ENCODE results near the gene CSTB. TPM values are rescaled to one million over a fixed set of nuclear protein-coding genes. Genes with fewer than 3 reads are reported as not detected.

The CSTB gene
- total and polyA plus RNA-seq, 12 donors: 33.0 to 61.2 (median 40.5) TPM

DNA sequence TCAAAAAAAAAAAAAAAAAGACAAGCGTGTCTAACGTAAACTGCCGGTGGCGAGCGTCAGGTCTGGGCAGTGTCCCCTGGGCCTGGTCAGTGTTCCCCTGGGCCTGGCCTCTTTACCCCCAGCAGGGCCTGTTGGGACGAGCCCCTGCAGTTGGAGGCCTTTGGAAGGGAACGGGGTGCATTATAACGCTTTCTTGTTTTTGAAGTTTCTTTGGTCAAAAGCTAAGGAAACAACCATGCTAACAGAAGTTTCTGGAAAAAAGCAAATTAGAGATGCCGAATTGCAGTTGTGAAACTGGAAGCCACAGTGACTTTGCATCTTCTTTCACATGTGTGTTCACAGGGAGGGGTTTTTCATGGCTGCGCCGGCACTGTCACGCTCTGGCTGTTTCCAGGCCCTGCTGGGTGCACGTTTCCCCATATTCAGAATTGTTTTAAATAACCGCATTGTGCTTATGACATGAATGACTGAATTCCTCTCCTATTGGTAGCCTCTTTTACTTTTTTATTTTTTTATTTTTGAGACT lies 29.2 kb upstream of the CSTB start:
- 90 to 91% methylated on average over 14 of the region's 14 CpGs for WGBS, 2 donors
- intact Hi-C loops (cut with DNase I): loop anchor here in 2 of 10 donors (5.0 to 10.0 kb wide), 2 partner anchors 61 to 152 kb away; no protein-coding TSS in a partner anchor
- Histone ChIP-seq H3K4me1 (peaks cover 0 to 19% (median 0%) of the 10 kb centered on the region in 9 donors), H3K4me3 (no peak overlapping the region), H3K9me3 (no peaks in the 10 kb centered on the region), H3K27me3 (no peaks in the 10 kb centered on the region), H3K36me3 (peaks cover 0 to 44% (median 32%) of the 10 kb centered on the region in 9 donors), H3K27ac (peak overlapping the region in 1 of 10 donors; percentile 66)
- DNase-seq (no peak), ATAC-seq (no peak)
- TF ChIP-seq, protein P1, sequence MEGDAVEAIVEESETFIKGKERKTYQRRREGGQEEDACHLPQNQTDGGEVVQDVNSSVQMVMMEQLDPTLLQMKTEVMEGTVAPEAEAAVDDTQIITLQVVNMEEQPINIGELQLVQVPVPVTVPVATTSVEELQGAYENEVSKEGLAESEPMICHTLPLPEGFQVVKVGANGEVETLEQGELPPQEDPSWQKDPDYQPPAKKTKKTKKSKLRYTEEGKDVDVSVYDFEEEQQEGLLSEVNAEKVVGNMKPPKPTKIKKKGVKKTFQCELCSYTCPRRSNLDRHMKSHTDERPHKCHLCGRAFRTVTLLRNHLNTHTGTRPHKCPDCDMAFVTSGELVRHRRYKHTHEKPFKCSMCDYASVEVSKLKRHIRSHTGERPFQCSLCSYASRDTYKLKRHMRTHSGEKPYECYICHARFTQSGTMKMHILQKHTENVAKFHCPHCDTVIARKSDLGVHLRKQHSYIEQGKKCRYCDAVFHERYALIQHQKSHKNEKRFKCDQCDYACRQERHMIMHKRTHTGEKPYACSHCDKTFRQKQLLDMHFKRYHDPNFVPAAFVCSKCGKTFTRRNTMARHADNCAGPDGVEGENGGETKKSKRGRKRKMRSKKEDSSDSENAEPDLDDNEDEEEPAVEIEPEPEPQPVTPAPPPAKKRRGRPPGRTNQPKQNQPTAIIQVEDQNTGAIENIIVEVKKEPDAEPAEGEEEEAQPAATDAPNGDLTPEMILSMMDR (IDR thresholded peaks at IDR 0.05): no peak

DNA sequence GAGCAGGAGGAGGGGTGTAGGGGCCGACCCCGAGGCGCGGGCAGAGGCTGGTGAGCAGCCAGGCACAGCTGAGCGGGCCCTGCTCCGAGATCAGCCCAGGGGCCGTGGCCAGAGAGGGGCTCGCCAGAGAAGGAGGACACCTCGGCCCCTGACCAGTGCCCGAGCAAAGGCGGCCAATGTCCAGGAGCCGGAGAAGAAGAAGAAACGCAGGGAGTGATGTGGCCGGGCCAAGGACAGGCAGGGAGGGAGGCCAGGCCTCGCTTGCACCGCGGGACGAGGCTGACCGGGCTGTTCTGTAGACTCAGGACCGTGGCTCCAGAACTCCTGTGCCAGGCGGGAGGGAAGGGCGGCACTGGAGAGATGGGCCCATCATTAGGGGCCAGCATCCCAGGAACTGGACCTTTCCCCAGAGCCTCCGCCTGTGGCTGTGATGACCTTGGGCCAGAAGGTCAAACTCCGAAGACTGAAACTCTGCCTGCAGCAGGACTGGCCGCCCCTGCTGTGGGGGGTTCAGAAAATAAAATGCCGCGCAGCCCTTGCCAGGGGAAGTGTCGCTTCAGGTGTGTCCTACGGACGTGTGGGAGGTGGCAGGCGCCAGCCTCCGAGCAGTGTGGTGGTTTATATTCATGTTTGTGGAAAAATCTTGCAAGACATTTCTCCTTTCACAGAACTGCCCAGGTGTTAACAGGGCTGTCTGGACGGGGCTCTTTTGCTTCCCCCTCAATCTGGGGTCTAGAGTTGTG lies 27.6 kb upstream of the CSTB start:
- WGBS, 2 donors: 90 to 94% methylated on average over 33 of the region's 33 CpGs
- intact Hi-C loops (cut with DNase I): loop anchor here in 1 of 10 donors (10.0 kb wide), 1 partner anchor 59 kb away; no protein-coding TSS in a partner anchor
- peaks cover 0 to 60% (median 41%) of the 10 kb centered on the region in 9 donors for H3K36me3 ChIP-seq

DNA sequence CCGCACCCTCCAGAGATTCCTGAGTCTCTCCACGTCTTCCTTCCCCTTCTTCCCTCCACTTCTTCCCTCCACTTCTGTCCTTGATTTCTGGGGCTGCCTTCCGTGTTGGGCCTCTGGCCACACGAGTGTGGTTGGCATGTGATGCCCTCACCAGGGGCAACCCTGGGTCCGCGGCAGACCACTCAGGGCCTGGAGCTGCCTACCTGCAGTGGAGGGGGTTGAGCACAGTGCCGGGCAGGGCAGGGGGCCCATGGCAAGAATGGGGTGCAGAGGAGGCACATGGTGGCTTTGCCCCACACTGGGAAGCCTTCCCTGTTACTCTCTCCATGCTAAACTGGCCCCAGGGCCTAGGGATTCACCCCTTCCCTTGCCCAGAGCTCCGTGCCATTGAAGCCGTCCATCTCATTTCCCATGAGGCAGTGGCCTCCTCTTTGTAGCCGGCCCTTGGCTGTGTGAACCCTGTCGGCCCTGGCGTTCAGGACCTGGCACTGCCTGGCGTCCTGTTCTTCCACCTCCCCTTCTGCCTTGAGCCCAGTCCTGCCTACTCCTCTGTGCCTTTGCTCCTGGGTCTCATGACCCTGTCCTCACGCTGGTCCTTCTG lies 26.7 kb upstream of the CSTB start:
- WGBS, 2 donors: 89 to 92% methylated on average over 14 of the region's 14 CpGs
- intact Hi-C loops (cut with DNase I): loop anchor here in 1 of 10 donors (10.0 kb wide), 1 partner anchor 58 kb away; no protein-coding TSS in a partner anchor
- Histone ChIP-seq H3K36me3 (peaks cover 0 to 69% (median 50%) of the 10 kb centered on the region in 9 donors), H3K27me3 (no peaks in the 10 kb centered on the region), H3K4me3 (no peak overlapping the region), H3K27ac (no peak overlapping the region), H3K9me3 (no peaks in the 10 kb centered on the region), H3K4me1 (peaks cover 0 to 19% (median 0%) of the 10 kb centered on the region in 9 donors)
- ATAC-seq (no peak), DNase-seq (no peak)
- TF ChIP-seq, protein P1 (IDR thresholded peaks at IDR 0.05): no peak

More for the DNA sequence above, 27.6 kb upstream of the CSTB start:
- TF ChIP-seq, protein P1 (IDR thresholded peaks at IDR 0.05): no peak
- DNase-seq (no peak), ATAC-seq (no peak)
- no peak overlapping the region for H3K27ac ChIP-seq
- H3K27me3 ChIP-seq: no peaks in the 10 kb centered on the region
- no peaks in the 10 kb centered on the region for H3K9me3 ChIP-seq
- H3K4me1 ChIP-seq: peaks cover 0 to 19% (median 0%) of the 10 kb centered on the region in 9 donors
- no peak overlapping the region for H3K4me3 ChIP-seq

DNA sequence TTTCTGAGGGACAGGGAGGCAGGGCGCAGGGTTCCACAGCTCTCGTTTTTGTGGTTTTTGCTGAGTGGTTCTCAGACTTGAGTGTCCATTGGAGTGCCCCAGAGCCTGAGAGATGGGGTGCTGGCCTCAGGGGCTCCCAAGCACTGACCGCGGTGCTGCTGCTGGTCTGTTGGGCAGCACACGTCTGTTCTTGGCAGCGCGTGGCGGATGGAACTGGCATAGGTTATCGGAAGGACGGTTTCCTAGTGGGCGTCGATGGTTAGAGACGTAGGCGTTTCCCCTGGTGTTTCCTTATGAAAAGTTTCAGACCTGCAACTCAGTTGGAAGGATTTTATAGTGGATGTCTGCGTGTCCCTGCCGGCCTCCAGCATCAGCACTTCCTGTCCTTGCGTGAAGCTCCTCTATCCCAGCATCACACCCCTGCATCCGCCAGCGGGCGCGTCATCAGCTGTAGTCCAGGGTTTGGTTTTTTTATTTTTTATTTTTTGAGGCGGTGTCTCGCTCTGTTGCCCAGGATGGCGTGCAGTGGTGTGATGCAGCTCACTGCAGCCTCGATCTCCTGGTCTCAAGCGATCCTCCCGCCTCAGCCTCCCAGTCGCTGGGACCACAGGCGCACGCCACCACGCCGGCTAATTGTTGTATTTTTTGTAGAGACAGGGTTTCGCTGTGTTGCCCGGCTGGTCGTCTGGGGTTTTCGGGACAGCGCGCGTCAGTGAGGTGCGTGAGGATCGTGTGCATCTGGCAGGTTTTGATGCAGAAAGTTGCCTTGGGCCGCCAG lies 25.1 kb upstream of the CSTB start:
- Histone ChIP-seq H3K4me3 (no peak overlapping the region), H3K9me3 (no peaks in the 10 kb centered on the region), H3K36me3 (peaks cover 0 to 85% (median 66%) of the 10 kb centered on the region in 9 donors), H3K27me3 (no peaks in the 10 kb centered on the region), H3K27ac (no peak overlapping the region), H3K4me1 (peaks cover 0 to 17% (median 0%) of the 10 kb centered on the region in 9 donors)
- ATAC-seq (no peak), DNase-seq (no peak)
- WGBS, 2 donors: 95% methylated on average over 42 of the region's 42 CpGs
- TF ChIP-seq, protein P1 (IDR thresholded peaks at IDR 0.05): no peak
- intact Hi-C loops (cut with DNase I): loop anchor here in 1 of 10 donors (10.0 kb wide), 1 partner anchor 56 kb away; no protein-coding TSS in a partner anchor

Measured in heart right ventricle (tissue), 16 donors.